GM12878 (cell line): Measurements from ENCODE around the gene CLBA1. TPM values are rescaled to one million over a fixed set of nuclear protein-coding genes. Genes with fewer than 3 reads are reported as not detected.

Experiments used
- ATAC-seq: fragments of 200-7000 bp; cut with Tn5 transposase; 3 replicates; pipeline ENCODE4 v1.9.1; 2020; ENCODE audit warnings: mild to moderate bottlenecking, moderate library complexity
- BruUV-seq: library from RNA; stranded (reverse); fragments of 400-500 nt; replicated peaks from 2 replicates; lab custom pipeline; 2021; lab: Mats Ljungman, UMichigan
- CTCF ChIA-PET: fragments of 300-600 bp; sonication (Branson Sonifier 250); formaldehyde crosslinking; extraction: SDS; loops from one replicate; lab custom pipeline; 2021; ENCODE audit warnings: inconsistent platforms; lab: Yijun Ruan, JAX
- POLR2A ChIA-PET: fragments of 350-600 bp; formaldehyde crosslinking; extraction: SDS; loops from one replicate; lab custom pipeline; 2021; ENCODE audit warnings: inconsistent platforms; lab: Charles Lee
- RAD21 ChIA-PET: fragments of 300-600 bp; sonication (Branson Sonifier 250); formaldehyde crosslinking; loops from one replicate; lab custom pipeline; 2023; ENCODE audit warnings: antibody characterized with exemption; ENCODE audit not compliant: unreplicated experiment; lab: Charles Lee
- SMC1A ChIA-PET: fragments of 300-600 bp; sonication (Branson Sonifier 250); formaldehyde crosslinking; loops from one replicate; lab custom pipeline; 2023; ENCODE audit not compliant: unreplicated experiment, uncharacterized antibody; lab: Charles Lee
- DNase-seq: peaks from one replicate; pipeline ENCODE4 v3.0.0-alpha.2; 2011; ENCODE audit warnings: low read depth, low spot score
- FAIRE-seq: peaks from 3 replicates; lab custom pipeline; 2011; peaks lifted over from hg19 to GRCh38; lab: Jason Lieb, UNC
- H2AFZ ChIP-seq: 2 replicates; pipeline ENCODE4 v1.6.0; 2011; ENCODE audit warnings: low read depth, low read length, control low read depth; ENCODE audit not compliant: control insufficient read depth
- H3K27ac ChIP-seq: 2 replicates; pipeline ENCODE4 v1.5.1; 2011; ENCODE audit warnings: control low read depth; ENCODE audit not compliant: control insufficient read depth, insufficient read depth
- H3K27me3 ChIP-seq, 2 experiments: replicated peaks in 1 of 2; 2 replicates each; pipeline versions ENCODE4 v1.6.0 to v1.6.1; 2011; ENCODE audit warnings: low read length in 1 of 2; ENCODE audit not compliant: control insufficient read depth in 2 of 2, insufficient read depth in 2 of 2
- H3K36me3 ChIP-seq, 2 experiments: 2 replicates each; pipeline ENCODE4 v1.5.1; 2011; ENCODE audit warnings: low read length in 1 of 2; ENCODE audit not compliant: control insufficient read depth in 2 of 2, insufficient read depth in 2 of 2
- H3K4me1 ChIP-seq: 2 replicates; pipeline ENCODE4 v1.6.1; 2011; ENCODE audit warnings: mild to moderate bottlenecking, low read length, moderate library complexity, mixed read lengths; ENCODE audit not compliant: control insufficient read depth, insufficient read depth
- H3K4me2 ChIP-seq: 2 replicates; pipeline ENCODE4 v1.6.0; 2011; ENCODE audit warnings: control low read depth; ENCODE audit not compliant: control insufficient read depth, insufficient read depth
- H3K4me3 ChIP-seq: fragments of 200-600 bp; sonication (generic); 2 replicates; pipeline ENCODE4 v1.5.1; 2016
- H3K79me2 ChIP-seq: 2 replicates; pipeline ENCODE4 v1.6.0; 2011; ENCODE audit warnings: low read length; ENCODE audit not compliant: control insufficient read depth, insufficient read depth
- H3K9ac ChIP-seq: 2 replicates; pipeline ENCODE4 v1.8.0; 2011; ENCODE audit warnings: low read length, control low read depth, mixed read lengths; ENCODE audit not compliant: control insufficient read depth, insufficient read depth
- H3K9me3 ChIP-seq: replicated peaks from 3 replicates; pipeline ENCODE4 v1.5.1; 2011; ENCODE audit warnings: mild to moderate bottlenecking, low read length; ENCODE audit not compliant: control insufficient read depth, insufficient read depth
- H4K20me1 ChIP-seq: 2 replicates; pipeline ENCODE4 v1.6.0; 2011; ENCODE audit not compliant: control insufficient read depth, insufficient read depth
- BCL3 ChIP-seq: IDR thresholded peaks from 2 replicates; pipeline ENCODE4 v1.6.1; 2011; ENCODE audit warnings: borderline replicate concordance, low read depth, mild to moderate bottlenecking, moderate library complexity, low read length; ENCODE audit not compliant: insufficient read depth, poor library complexity, severe bottlenecking
- CUX1 ChIP-seq: IDR thresholded peaks from 2 replicates; pipeline ENCODE4 v1.6.1; 2012; ENCODE audit warnings: improper control_type of control experiment, low read depth, low read length; ENCODE audit not compliant: insufficient replicate concordance
- EZH2 ChIP-seq: IDR thresholded peaks from 2 replicates; pipeline ENCODE4 v1.6.1; 2012; ENCODE audit warnings: low read depth, mild to moderate bottlenecking, control low read depth, inconsistent platforms, low read length, borderline replicate concordance; ENCODE audit not compliant: control insufficient read depth
- JUND ChIP-seq: IDR thresholded peaks from 2 replicates; pipeline ENCODE4 v1.6.1; 2012; ENCODE audit warnings: low read depth, mild to moderate bottlenecking, low read length, improper control_type of control experiment, moderate library complexity
- MYC ChIP-seq: IDR thresholded peaks from 2 replicates; pipeline ENCODE4 v1.6.1; 2011; ENCODE audit warnings: mild to moderate bottlenecking, low read length, moderate library complexity, inconsistent platforms; ENCODE audit not compliant: insufficient read depth, insufficient replicate concordance, insufficient read length, severe bottlenecking
- NFXL1 ChIP-seq: fragments of 450-650 bp; IDR thresholded peaks from 2 replicates; pipeline ENCODE4 v1.6.1; 2017; ENCODE audit warnings: antibody characterized with exemption, mild to moderate bottlenecking, borderline replicate concordance
- PAX8 ChIP-seq: fragments of 450-650 bp; IDR thresholded peaks from 2 replicates; pipeline ENCODE4 v1.6.1; 2017; ENCODE audit warnings: mild to moderate bottlenecking, moderate library complexity
- POLR2A ChIP-seq: IDR thresholded peaks from 2 replicates; pipeline ENCODE4 v1.6.1; 2011; ENCODE audit warnings: low read depth, mild to moderate bottlenecking, low read length
- POLR2AphosphoS5 ChIP-seq: IDR thresholded peaks from 2 replicates; pipeline ENCODE4 v1.6.1; 2011; ENCODE audit warnings: mild to moderate bottlenecking, low read length, inconsistent platforms
- RAD21 ChIP-seq: IDR thresholded peaks from 2 replicates; pipeline ENCODE4 v1.6.1; 2011; ENCODE audit warnings: mild to moderate bottlenecking, low read depth, low read length, moderate library complexity; ENCODE audit not compliant: insufficient read depth
- YBX1 ChIP-seq: fragments of 450-650 bp; IDR thresholded peaks from 2 replicates; pipeline ENCODE4 v1.6.1; 2016; ENCODE audit warnings: antibody characterized with exemption
- ZBED1 ChIP-seq: IDR thresholded peaks from 2 replicates; pipeline ENCODE4 v1.6.1; 2016; ENCODE audit warnings: borderline replicate concordance
- ZNF592 ChIP-seq: fragments of 450-650 bp; IDR thresholded peaks from 2 replicates; pipeline ENCODE4 v1.6.1; 2017; ENCODE audit warnings: mild to moderate bottlenecking, moderate library complexity
- WGBS: methylation state at CpG from one replicate; pipeline ENCODE4 v1.1.6; 2016; ENCODE audit warnings: low lambda C conversion rate; ENCODE audit not compliant: insufficient replicate concordance, insufficient coverage; ENCODE audit errors: missing lambda C conversion rate; 5-methylcytosine and 5-hydroxymethylcytosine counted together
- in situ Hi-C: fragments of 300-500 bp; cut with MboI; formaldehyde crosslinking; loops from 9 replicates; pipeline ENCODE4 v1.14.3; 2018; ENCODE audit warnings: mixed read lengths
- intact Hi-C: fragments of 100-400 bp; cut with micrococcal nuclease; formaldehyde crosslinking; loops from one replicate; pipeline ENCODE4 v1.14.2; 2022; ENCODE audit not compliant: unreplicated experiment
- polyA plus RNA-seq, 11 experiments: library from polyadenylated mRNA; depleted of rRNA in 4 of 11; unstranded in 6 of 11; stranded (reverse) in 5 of 11; fragments of >200 nt; fragmentation: Nextera tagmentation in 4 of 11; fragmentation: Illumina TruSeq in 1 of 11; extraction: Ambion mirVana in 4 of 11; extraction: Trizol in 1 of 11; gene quantifications; 1 replicate in 1 of 11; 2 replicates in 10 of 11; pipeline versions ENCODE4 v1.2.1 to v1.2.3, GENCODE V29; 2011 to 2016; ENCODE audit warnings: inconsistent platforms in 2 of 11, missing spikeins in 2 of 11, low read depth in 1 of 11
- total RNA-seq, 4 experiments: library from RNA; depleted of rRNA in 3 of 4; stranded (reverse); fragments of >200 nt in 3 of 4; fragmentation: Illumina TruSeq in 1 of 4; extraction: Trizol in 1 of 4; gene quantifications; 2 replicates each; pipeline versions ENCODE4 v1.2.1 to v1.2.3, GENCODE V29; 2013 to 2021

Gene CLBA1
- total and polyA plus RNA-seq, 10 of the 15 experiments (the other 5 are each of a cell fraction or from before 2014, with no cell fraction given) = 0.07 to 1.1 (median 0.62) TPM; not detected in 1

- TF ChIP-seq ZNF592 (no peak), EZH2 (no peak), NFXL1 (no peak), ZBED1 (no peak)
Observed at GRCh38 chr14:104994978-104995377, 9.4 kb downstream of the CLBA1 start (continued).

- FAIRE-seq (no peak), ATAC-seq (no peak), DNase-seq (no peak)
- WGBS = 86% methylated on average over 5 of the region's 5 CpGs
- intact Hi-C loops (no loop called here), in situ Hi-C loops (no loop called here)
- SMC1A ChIA-PET = no interaction called here
- no peaks in the 10 kb centered on the region for H3K36me3 ChIP-seq
- H3K27me3 ChIP-seq = no peaks in the 10 kb centered on the region
- CTCF ChIA-PET = interaction anchor here (1.4 kb wide), 1 partner anchor 11 kb away, joined by 3 read pairs; no protein-coding TSS in a partner anchor
- no peaks in the 10 kb centered on the region for H3K4me1 ChIP-seq
- H3K4me2 ChIP-seq = no peak overlapping the region
- no peak overlapping the region for H3K9ac ChIP-seq
- POLR2A ChIA-PET = no interaction called here
- H2AFZ ChIP-seq = no peak overlapping the region
- no TSS peak for BruUV-seq
- H3K79me2 ChIP-seq = no peaks in the 10 kb centered on the region
- RAD21 ChIA-PET = no interaction called here
- H3K27ac ChIP-seq = no peak overlapping the region
- H3K9me3 ChIP-seq = no peaks in the 10 kb centered on the region
- no peak overlapping the region for H3K4me3 ChIP-seq
- no peaks in the 10 kb centered on the region for H4K20me1 ChIP-seq
- TF ChIP-seq RAD21 (no peak), YBX1 (no peak), NFXL1 (no peak), POLR2A (no peak), BCL3 (no peak), CUX1 (no peak), MYC (no peak), POLR2AphosphoS5 (no peak), JUND (no peak), PAX8 (no peak)
Observed at GRCh38 chr14:104996032-104996431, 10.4 kb downstream of the CLBA1 start.
